Loucy (cell line): ENCODE measurements around the gene ZNF160.

Source experiments
- EZH2phosphoT487 ChIP-seq: fragments of 200-600 bp; IDR thresholded peaks from 2 replicates; pipeline ENCODE4 v1.6.1; 2018; ENCODE audit warnings: antibody characterized with exemption, mild to moderate bottlenecking, moderate library complexity, borderline replicate concordance
- TF ChIP-seq, protein P1 (sequence below): fragments of 200-600 bp; sonication (generic); conservative IDR thresholded peaks from 2 replicates; pipeline ENCODE4 v1.5.1; 2014; ENCODE audit warnings: mild to moderate bottlenecking, antibody characterized with exemption, low read length

DNA sequence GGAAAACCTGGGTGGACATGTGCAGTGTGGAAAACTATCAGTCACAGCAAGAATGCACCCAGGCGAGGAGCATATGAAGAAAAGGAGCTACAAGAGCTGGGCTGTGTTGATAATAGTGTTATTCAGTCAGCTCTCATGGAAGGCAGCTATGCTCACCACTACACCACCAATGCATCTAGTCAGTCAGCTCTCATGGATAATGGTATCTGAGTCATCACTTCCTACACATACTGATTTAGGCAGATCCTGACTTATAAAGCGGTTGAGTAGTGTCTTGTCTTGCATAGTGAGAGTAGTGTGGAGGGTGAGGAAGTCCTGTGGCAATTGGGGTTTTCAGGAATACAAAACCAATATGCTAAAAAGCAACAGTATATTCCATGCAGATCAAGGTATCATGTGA is 9.1 kb upstream of the ZNF160 start:
- TF ChIP-seq, protein P1, sequence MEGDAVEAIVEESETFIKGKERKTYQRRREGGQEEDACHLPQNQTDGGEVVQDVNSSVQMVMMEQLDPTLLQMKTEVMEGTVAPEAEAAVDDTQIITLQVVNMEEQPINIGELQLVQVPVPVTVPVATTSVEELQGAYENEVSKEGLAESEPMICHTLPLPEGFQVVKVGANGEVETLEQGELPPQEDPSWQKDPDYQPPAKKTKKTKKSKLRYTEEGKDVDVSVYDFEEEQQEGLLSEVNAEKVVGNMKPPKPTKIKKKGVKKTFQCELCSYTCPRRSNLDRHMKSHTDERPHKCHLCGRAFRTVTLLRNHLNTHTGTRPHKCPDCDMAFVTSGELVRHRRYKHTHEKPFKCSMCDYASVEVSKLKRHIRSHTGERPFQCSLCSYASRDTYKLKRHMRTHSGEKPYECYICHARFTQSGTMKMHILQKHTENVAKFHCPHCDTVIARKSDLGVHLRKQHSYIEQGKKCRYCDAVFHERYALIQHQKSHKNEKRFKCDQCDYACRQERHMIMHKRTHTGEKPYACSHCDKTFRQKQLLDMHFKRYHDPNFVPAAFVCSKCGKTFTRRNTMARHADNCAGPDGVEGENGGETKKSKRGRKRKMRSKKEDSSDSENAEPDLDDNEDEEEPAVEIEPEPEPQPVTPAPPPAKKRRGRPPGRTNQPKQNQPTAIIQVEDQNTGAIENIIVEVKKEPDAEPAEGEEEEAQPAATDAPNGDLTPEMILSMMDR: no peak
- no peak for TF ChIP-seq EZH2phosphoT487
